Measurements from ENCODE around the gene CIITA.
"Not testable (repeated sequence)": the region's sequence is repeated elsewhere in the genome, so short reads cannot be mapped to it uniquely, and the experiment has no call there.

Gene CIITA

GRCh38 chr16:10921536-10922327 is 44.7 kb downstream of the CIITA start:
- DNase-seq (ENCODE audit: low read depth in 2 of 2): no peak

GRCh38 chr16:10922328-10923145 is 45.5 kb downstream of the CIITA start:
- no peak for DNase-seq (ENCODE audit: low read depth in 2 of 2)

- no peak for DNase-seq (ENCODE audit: low read depth in 2 of 2)
Measured at GRCh38 chr16:10923146-10923649, 46.2 kb downstream of the CIITA start.

- no peak for DNase-seq (ENCODE audit: low read depth in 2 of 2)
Measured at GRCh38 chr16:10923650-10924214, 46.7 kb downstream of the CIITA start.

DNA sequence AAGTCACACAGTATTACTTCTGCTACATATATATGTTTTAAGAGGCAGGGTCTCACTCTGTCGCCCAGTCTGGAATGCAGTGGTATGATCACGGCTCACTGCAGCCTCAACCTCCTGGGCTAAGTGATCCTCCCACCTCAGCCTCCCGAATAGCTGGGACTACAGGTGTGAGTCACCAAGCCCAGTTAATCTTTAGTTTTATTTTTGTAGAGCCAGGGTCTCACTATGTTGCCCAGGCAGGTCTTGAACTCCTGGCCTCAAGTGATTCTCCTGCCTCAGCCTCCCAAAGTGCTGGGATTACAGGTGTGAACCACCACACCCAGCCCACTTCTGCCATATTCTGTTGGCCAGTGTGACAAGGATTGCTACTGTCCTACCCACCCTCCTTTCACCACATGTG is 48.3 kb downstream of the CIITA start:
- DNase-seq (ENCODE audit: low read depth in 2 of 2): not testable (repeated sequence)

- DNase-seq (ENCODE audit: low read depth in 2 of 2): no peak
Measured at GRCh38 chr16:10926094-10926493, 49.1 kb downstream of the CIITA start.

GRCh38 chr16:10926867-10927266 is 49.9 kb downstream of the CIITA start:
- DNase-seq (ENCODE audit: low read depth in 2 of 2): no peak

- DNase-seq (ENCODE audit: low read depth in 2 of 2): no peak
Measured at GRCh38 chr16:10927497-10928112, 50.6 kb downstream of the CIITA start.

- not testable (repeated sequence) for DNase-seq (ENCODE audit: low read depth in 2 of 2)
Measured at GRCh38 chr16:10929097-10929496, 52.1 kb downstream of the CIITA start.

DNA sequence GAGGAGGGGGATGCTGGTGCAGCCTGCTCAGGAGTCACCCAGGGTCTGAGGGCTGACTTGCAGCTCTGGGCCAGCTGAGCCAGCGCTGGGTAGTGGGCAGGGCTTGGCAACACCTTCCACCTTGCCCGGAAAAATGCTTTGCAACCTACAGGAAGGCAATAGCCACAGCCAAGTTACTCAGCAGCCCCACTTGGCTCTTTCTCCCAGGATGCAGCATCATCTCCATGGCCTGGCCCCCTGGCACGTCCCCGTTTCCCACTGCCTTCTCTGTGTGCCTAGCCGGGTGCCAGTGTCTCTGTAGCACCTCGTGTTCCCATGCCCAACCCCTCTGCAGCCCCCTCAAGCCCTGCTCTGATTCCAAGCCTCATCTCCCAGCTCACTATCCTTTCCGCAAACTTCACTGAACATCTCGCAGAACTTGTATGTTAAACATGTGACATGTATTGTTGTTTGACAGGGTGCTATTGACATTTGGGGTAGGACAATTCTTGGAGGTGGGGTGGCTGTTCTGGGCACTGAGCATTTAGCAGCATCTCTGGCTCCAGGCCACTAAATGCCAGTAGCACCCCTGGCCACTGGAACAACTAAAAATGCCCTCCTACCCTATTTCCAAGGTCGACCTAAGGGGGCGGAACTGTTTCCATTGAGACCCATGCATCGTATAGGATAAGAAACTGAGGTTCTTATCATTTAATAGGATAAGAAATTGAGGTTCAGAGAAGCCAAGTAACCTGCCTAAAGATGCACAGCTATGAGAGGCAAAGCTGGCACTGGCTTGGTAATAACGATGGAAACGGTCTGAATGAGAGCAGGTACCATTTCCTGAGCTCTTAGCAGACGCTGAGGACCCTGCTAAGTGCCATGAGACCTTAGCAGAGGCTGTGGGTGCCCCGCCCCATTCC is 53.1 kb downstream of the CIITA start:
- DNase-seq (ENCODE audit: low read depth in 2 of 2): no peak

DNA sequence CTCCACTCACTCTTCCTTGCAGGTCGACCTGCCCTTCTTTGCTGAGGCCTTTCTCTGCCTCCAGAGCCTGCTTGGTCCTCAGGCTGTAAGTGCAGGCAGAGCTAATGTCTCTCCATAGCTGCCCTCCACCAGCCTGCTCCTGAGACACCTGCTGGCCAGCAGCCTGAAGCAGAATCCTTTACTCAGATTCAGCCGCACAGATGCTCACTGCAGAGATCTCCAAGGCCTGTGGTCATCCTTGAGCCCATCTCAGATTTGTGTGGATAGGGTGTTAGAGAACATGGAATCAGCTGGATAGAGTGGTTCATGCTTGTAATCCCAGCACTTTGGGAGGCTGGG is 53.7 kb downstream of the CIITA start:
- no peak for DNase-seq (ENCODE audit: low read depth in 2 of 2)

- DNase-seq (ENCODE audit: low read depth in 2 of 2): no peak
Measured at GRCh38 chr16:10931134-10931533, 54.1 kb downstream of the CIITA start.

DNA sequence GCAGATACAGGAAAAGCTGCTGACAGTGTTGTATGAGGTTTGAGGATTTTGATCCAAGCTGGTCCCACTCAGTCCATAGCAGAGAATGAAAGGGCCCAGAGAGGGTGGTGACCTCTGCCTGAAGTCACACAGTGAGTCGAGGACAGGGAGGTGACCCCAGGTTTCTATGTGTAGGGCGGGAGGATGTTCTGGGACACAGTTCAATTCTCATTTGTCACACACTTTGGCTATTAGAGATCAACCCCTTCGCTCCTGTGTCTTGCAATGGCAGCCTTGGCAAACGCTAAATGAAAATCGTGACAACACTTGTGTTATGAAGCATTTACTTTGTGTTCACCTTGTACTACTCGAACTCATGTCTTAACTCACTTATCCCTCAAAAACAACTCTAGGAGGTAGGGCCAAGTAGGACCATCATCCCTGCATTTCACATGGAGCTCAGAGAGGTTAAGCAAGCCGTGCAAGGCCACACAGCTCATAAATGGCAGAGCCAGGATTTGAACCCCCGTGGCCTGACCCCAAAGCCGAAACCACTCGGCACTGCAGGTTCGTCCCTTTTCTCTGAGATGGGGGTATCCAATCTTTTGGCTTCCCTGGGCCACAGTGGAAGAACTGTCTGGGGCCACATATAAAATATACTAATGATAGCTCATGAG is 55.1 kb downstream of the CIITA start:
- no peak for DNase-seq (ENCODE audit: low read depth in 2 of 2)

DNA sequence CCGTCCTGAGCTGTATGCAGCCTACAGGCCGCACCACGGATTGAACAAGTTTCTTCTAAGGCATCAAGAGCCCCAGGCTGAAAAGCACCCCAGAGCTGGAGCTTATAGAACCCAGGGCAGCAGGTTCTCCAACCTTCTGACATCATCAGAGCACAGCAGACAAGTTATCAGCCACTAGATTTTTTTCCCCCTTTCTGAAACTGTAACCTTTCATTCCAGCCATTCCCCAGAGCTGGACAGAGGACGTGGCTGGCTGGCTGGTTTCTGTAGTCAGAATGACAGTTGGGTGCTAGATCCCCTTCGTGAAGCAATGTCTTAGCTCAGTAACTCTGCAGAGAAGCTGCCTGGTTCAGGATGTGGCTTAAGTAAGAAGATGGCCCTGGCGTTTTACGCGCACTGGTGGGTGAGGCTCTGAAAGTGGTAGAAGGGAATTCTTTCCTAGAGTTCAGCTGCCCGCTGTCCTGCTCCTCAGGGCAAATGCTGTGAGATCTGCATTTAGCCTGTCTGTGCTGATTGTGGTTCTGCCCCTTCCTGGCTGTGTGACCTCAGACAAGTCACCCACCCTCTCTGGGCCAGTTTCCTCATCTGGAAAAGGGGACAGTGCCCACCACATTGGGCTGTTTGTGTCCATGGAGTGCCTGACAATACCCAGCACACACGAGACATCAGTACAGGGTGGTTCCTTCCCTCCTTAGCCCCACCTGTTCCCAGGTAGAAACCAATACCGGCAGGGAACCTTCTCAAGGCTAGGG is 56.1 kb downstream of the CIITA start:
- no peak for DNase-seq (ENCODE audit: low read depth in 2 of 2)

- no peak for DNase-seq (ENCODE audit: low read depth in 2 of 2)
Measured at GRCh38 chr16:10933865-10934264, 56.9 kb downstream of the CIITA start.

GRCh38 chr16:10934325-10935107 is 57.5 kb downstream of the CIITA start:
- no peak for DNase-seq (ENCODE audit: low read depth in 2 of 2)

GRCh38 chr16:10935226-10935915 is 58.4 kb downstream of the CIITA start:
- DNase-seq (ENCODE audit: low read depth in 2 of 2): no peak

- DNase-seq (ENCODE audit: low read depth in 2 of 2): no peak
Measured at GRCh38 chr16:10936272-10936984, 59.4 kb downstream of the CIITA start.
